ENCODE data around the gene TACR2.
"Not testable (repeated sequence)": the region's sequence is repeated elsewhere in the genome, so short reads cannot be mapped to it uniquely, and the experiment has no call there.

TACR2 gene

GRCh38 chr10:69450395-69450794 lies 33.7 kb upstream of the TACR2 start:
- DNase-seq (ENCODE audit: low read depth): not testable (repeated sequence)

- peak; percentile 17 for DNase-seq (ENCODE audit: low read depth)
Measured at GRCh38 chr10:69449841-69450240, 33.1 kb upstream of the TACR2 start.

- no peak for DNase-seq (ENCODE audit: low read depth)
Measured at GRCh38 chr10:69446650-69447151, 30.0 kb upstream of the TACR2 start.

- no peak for DNase-seq (ENCODE audit: low read depth)
Measured at GRCh38 chr10:69446229-69446628, 29.5 kb upstream of the TACR2 start.

- no peak for DNase-seq (ENCODE audit: low read depth)
Measured at GRCh38 chr10:69445041-69445440, 28.3 kb upstream of the TACR2 start.

- no peak for DNase-seq (ENCODE audit: low read depth)
Measured at GRCh38 chr10:69443354-69443753, 26.6 kb upstream of the TACR2 start.

- no peak for DNase-seq (ENCODE audit: low read depth)
Measured at GRCh38 chr10:69439813-69440506, 23.2 kb upstream of the TACR2 start.

GRCh38 chr10:69439350-69439739 lies 22.6 kb upstream of the TACR2 start:
- DNase-seq (ENCODE audit: low read depth): no peak

GRCh38 chr10:69438536-69439349 lies 22.0 kb upstream of the TACR2 start:
- no peak for DNase-seq (ENCODE audit: low read depth)

GRCh38 chr10:69437321-69438259 lies 20.9 kb upstream of the TACR2 start:
- DNase-seq (ENCODE audit: low read depth): no peak

- no peak for DNase-seq (ENCODE audit: low read depth)
Measured at GRCh38 chr10:69435966-69436520, 19.3 kb upstream of the TACR2 start.

- no peak for DNase-seq (ENCODE audit: low read depth)
Measured at GRCh38 chr10:69434926-69435325, 18.2 kb upstream of the TACR2 start.

- no peak for DNase-seq (ENCODE audit: low read depth)
Measured at GRCh38 chr10:69434169-69434568, 17.5 kb upstream of the TACR2 start.

- DNase-seq (ENCODE audit: low read depth): no peak
Measured at GRCh38 chr10:69428165-69428564, 11.4 kb upstream of the TACR2 start.

GRCh38 chr10:69426376-69426727 lies 9.6 kb upstream of the TACR2 start:
- no peak for DNase-seq (ENCODE audit: low read depth)

- no peak for DNase-seq (ENCODE audit: low read depth)
Measured at GRCh38 chr10:69425511-69426298, 9.0 kb upstream of the TACR2 start.

- no peak for DNase-seq (ENCODE audit: low read depth)
Measured at GRCh38 chr10:69425041-69425440, 8.3 kb upstream of the TACR2 start.

GRCh38 chr10:69422676-69423075 lies 6.0 kb upstream of the TACR2 start:
- no peak for DNase-seq (ENCODE audit: low read depth)

- no peak for DNase-seq (ENCODE audit: low read depth)
Measured at GRCh38 chr10:69421611-69422308, 5.0 kb upstream of the TACR2 start.

GRCh38 chr10:69419744-69420126 lies 3.0 kb upstream of the TACR2 start:
- no peak for DNase-seq (ENCODE audit: low read depth)

Measured in fibroblast of the conjunctiva (primary cell).